ENCODE results near the gene IFTAP. TPM values are rescaled to one million over a fixed set of nuclear protein-coding genes. Genes with fewer than 3 reads are reported as not detected.

The IFTAP gene
- total RNA-seq, 1 experiment from 2014 or later, result 19.9 TPM

GRCh38 chr11:36619502-36619901 is 25.2 kb downstream of the IFTAP start:
- H2BK12ac ChIP-seq (ENCODE audit: insufficient read length, low read depth, low read length), result no peak overlapping the region
- H3K79me2 ChIP-seq (ENCODE audit: insufficient read depth, low read length), result no peaks in the 10 kb centered on the region
- no peaks in the 10 kb centered on the region for H3K9me3 Mint-ChIP-seq
- H3K9me3 ChIP-seq (ENCODE audit: control insufficient read depth, low read depth, low read length), result no peaks in the 10 kb centered on the region
- H3K4ac ChIP-seq (ENCODE audit: low read depth, low read length), result no peak overlapping the region
- no peak overlapping the region for H3K9ac ChIP-seq (ENCODE audit: extremely low read depth, insufficient read length, low read length)
- H3K56ac ChIP-seq (ENCODE audit: insufficient read length, low read depth, low read length), result no peak overlapping the region
- H3K27me3 ChIP-seq (ENCODE audit: insufficient read depth, low read length), result no peaks in the 10 kb centered on the region
- no peaks in the 10 kb centered on the region for H3K4me1 ChIP-seq (ENCODE audit: insufficient read depth, low read length)
- H2BK120ac ChIP-seq (ENCODE audit: low read depth, low read length, poor library complexity, severe bottlenecking), result no peak overlapping the region
- no peak for DNase-seq
- H4K8ac ChIP-seq (replicated peaks; ENCODE audit: insufficient read length, low read depth, low read length), result no peak overlapping the region
- H3K27ac ChIP-seq (ENCODE audit: insufficient read length, low read depth, low read length), result no peak overlapping the region
- H4K91ac ChIP-seq (ENCODE audit: insufficient read length, low read depth, low read length), result no peak overlapping the region
- no peak overlapping the region for H3K4me2 ChIP-seq (ENCODE audit: insufficient read depth, insufficient read length, low read length)
- H3K14ac ChIP-seq (ENCODE audit: insufficient read depth, low read length), result no peak overlapping the region
- no peak overlapping the region for H2BK5ac ChIP-seq (ENCODE audit: insufficient read length, low read length)
- TF ChIP-seq CTCF (conservative IDR thresholded peaks at IDR 0.05), result no peak
- H3K23ac ChIP-seq (ENCODE audit: insufficient read length, low read depth, low read length), result no peak overlapping the region
- H3K18ac ChIP-seq (ENCODE audit: insufficient read length, low read depth, low read length), result no peak overlapping the region
- no peaks in the 10 kb centered on the region for H4K20me1 ChIP-seq (ENCODE audit: control insufficient read depth, insufficient read depth, insufficient read length)
- no peak overlapping the region for H3K27ac Mint-ChIP-seq
- no peaks in the 10 kb centered on the region for H3K23me2 ChIP-seq (ENCODE audit: insufficient read length, low read depth, low read length, poor library complexity, severe bottlenecking)
- H3T11ph ChIP-seq (ENCODE audit: low read length), result no peak overlapping the region
- WGBS (ENCODE audit: extremely low coverage, insufficient read length, low lambda C conversion rate), result no CpG with 5 or more reads among the region's 5 CpGs
- no peak overlapping the region for H2AK5ac ChIP-seq (ENCODE audit: insufficient read length, low read length)
- no peak overlapping the region for H3K4me3 Mint-ChIP-seq
- no peaks in the 10 kb centered on the region for H3K27me3 Mint-ChIP-seq (ENCODE audit: low read depth)
- H2BK15ac ChIP-seq (ENCODE audit: low read depth, low read length), result no peak overlapping the region
- no peaks in the 10 kb centered on the region for H3K79me1 ChIP-seq (ENCODE audit: insufficient read depth, low read depth, low read length, poor library complexity, severe bottlenecking)
- no peaks in the 10 kb centered on the region for H3K36me3 Mint-ChIP-seq (ENCODE audit: insufficient read depth in 1 of 3, low read depth in 3 of 3)
- H2AFZ ChIP-seq (ENCODE audit: low read length), result no peak overlapping the region
- no peak overlapping the region for H4K5ac ChIP-seq (ENCODE audit: insufficient read length, low read depth, low read length)
- H2BK20ac ChIP-seq (ENCODE audit: low read depth, low read length, poor library complexity, severe bottlenecking), result no peak overlapping the region
- no peaks in the 10 kb centered on the region for H3K4me1 Mint-ChIP-seq

Measured in H9 (cell line).